Measurements from ENCODE around the gene RELA.
"Not testable (repeated sequence)": the region's sequence is repeated elsewhere in the genome, so short reads cannot be mapped to it uniquely, and the experiment has no call there.

RELA gene

DNA sequence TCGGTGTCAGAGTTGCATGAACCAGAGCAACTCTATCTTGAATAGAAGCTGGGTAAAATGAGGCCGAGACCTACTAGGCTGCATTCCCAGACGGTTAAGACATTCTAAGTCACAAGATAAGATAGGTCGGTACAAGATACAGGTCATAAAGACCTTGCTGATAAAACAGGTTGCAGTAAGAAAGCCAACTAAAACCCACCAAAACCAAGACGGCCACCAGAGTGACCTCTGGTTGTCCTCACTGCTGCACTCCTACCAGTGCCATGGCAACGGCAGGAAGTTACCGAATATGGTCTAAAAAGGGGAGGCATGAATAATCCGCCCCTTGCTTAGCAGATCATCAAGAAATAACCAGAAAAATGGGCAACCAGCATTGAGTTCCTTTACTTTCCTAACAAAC lies 46.9 kb upstream of the RELA start:
- Histone ChIP-seq H2BK120ac (ENCODE audit: low read depth, low read length) (no peak overlapping the region), H2BK15ac (ENCODE audit: low read depth, poor library complexity, severe bottlenecking) (no peak overlapping the region), H3K4ac (ENCODE audit: low read depth in 1 of 2, low read length in 2 of 2) (no peak overlapping the region), H3K4me2 (ENCODE audit: low read length, poor library complexity, severe bottlenecking) (no peak overlapping the region), H4K91ac (ENCODE audit: low read length) (no peak overlapping the region), H3K27me3 (ENCODE audit: control insufficient read depth in 1 of 2, insufficient read depth in 1 of 2, low read length in 2 of 2) (no peaks in the 10 kb centered on the region), H3K18ac (ENCODE audit: low read depth in 1 of 2, low read length in 2 of 2) (no peak overlapping the region), H3K9me3 (ENCODE audit: control insufficient read depth, low read length) (no peaks in the 10 kb centered on the region), H3K23ac (ENCODE audit: low read length in 2 of 2) (no peak overlapping the region), H3K36me3 (ENCODE audit: control insufficient read depth in 1 of 2, insufficient read depth in 2 of 2, low read depth in 1 of 2, low read length in 2 of 2) (peaks cover 19 to 20% of the 10 kb centered on the region in 2 experiments), H2AK5ac (ENCODE audit: low read length, severe bottlenecking) (no peak overlapping the region), H3K14ac (ENCODE audit: low read length in 2 of 2) (no peak overlapping the region), H2BK12ac (ENCODE audit: low read length in 2 of 2) (no peak overlapping the region), H3K79me1 (replicated peaks; ENCODE audit: low read length, poor library complexity, severe bottlenecking) (peaks cover 18% of the 10 kb centered on the region), H3K4me3 (ENCODE audit: insufficient read depth in 1 of 2, low read depth in 1 of 2, low read length in 2 of 2) (no peak overlapping the region), H3K9ac (ENCODE audit: low read length) (no peak overlapping the region), H2AFZ (ENCODE audit: low read depth, low read length) (no peak overlapping the region), H3K4me1 (ENCODE audit: control insufficient read depth, insufficient read depth, low read depth, low read length) (peaks cover 15% of the 10 kb centered on the region), H4K8ac (ENCODE audit: low read length) (no peak overlapping the region), H3K27ac (ENCODE audit: low read length, poor library complexity, severe bottlenecking) (no peak overlapping the region), H2BK5ac (ENCODE audit: low read depth, low read length, poor library complexity, severe bottlenecking) (no peak overlapping the region)
- 91% methylated on average over 8 of the region's 8 CpGs for WGBS
- DNase-seq = no peak

- Histone ChIP-seq H2AK5ac (ENCODE audit: low read length, severe bottlenecking) (no peak overlapping the region), H3K27ac (ENCODE audit: low read length, poor library complexity, severe bottlenecking) (no peak overlapping the region), H3K18ac (ENCODE audit: low read depth in 1 of 2, low read length in 2 of 2) (no peak overlapping the region), H3K27me3 (ENCODE audit: control insufficient read depth in 1 of 2, insufficient read depth in 1 of 2, low read length in 2 of 2) (no peaks in the 10 kb centered on the region), H3K4me1 (ENCODE audit: control insufficient read depth, insufficient read depth, low read depth, low read length) (peaks cover 11% of the 10 kb centered on the region), H3K9ac (ENCODE audit: low read length) (no peak overlapping the region), H2AFZ (ENCODE audit: low read depth, low read length) (no peak overlapping the region), H2BK15ac (ENCODE audit: low read depth, poor library complexity, severe bottlenecking) (no peak overlapping the region), H3K23ac (ENCODE audit: low read length in 2 of 2) (no peak overlapping the region), H3K4me3 (ENCODE audit: insufficient read depth in 1 of 2, low read depth in 1 of 2, low read length in 2 of 2) (no peak overlapping the region), H3K9me3 (ENCODE audit: control insufficient read depth, low read length) (no peaks in the 10 kb centered on the region), H3K4me2 (ENCODE audit: low read length, poor library complexity, severe bottlenecking) (no peak overlapping the region), H2BK5ac (ENCODE audit: low read depth, low read length, poor library complexity, severe bottlenecking) (no peak overlapping the region), H3K36me3 (ENCODE audit: control insufficient read depth in 1 of 2, insufficient read depth in 2 of 2, low read depth in 1 of 2, low read length in 2 of 2) (peaks cover 7% of the 10 kb centered on the region in 2 experiments), H2BK120ac (ENCODE audit: low read depth, low read length) (no peak overlapping the region), H4K8ac (ENCODE audit: low read length) (no peak overlapping the region), H3K79me1 (replicated peaks; ENCODE audit: low read length, poor library complexity, severe bottlenecking) (peaks cover 8% of the 10 kb centered on the region), H2BK12ac (ENCODE audit: low read length in 2 of 2) (no peak overlapping the region), H4K91ac (ENCODE audit: low read length) (no peak overlapping the region), H3K4ac (ENCODE audit: low read depth in 1 of 2, low read length in 2 of 2) (no peak overlapping the region), H3K14ac (ENCODE audit: low read length in 2 of 2) (no peak overlapping the region)
- 79% methylated on average over 5 of the region's 5 CpGs for WGBS
- no peak for DNase-seq
Observed at GRCh38 chr11:65708451-65708850, 45.7 kb upstream of the RELA start.

DNA sequence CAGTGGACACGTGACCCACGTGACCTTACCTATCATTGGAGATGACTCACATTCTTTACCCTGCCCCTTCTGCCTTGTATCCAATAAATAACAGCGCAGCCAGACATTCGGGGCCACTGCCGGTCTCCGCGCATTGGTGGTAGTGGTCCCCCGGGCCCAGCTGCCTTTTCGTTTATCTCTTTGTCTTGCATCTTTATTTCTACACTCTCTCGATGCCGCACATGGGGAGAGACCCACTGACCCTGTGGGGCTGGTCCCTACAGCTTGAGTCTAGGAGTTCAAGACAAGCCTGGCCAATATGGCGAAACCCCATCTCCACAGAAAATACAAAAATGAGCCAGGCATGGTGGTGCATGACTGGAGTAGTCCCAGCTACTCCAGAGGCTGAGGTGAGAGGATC lies 44.3 kb upstream of the RELA start:
- H3K14ac ChIP-seq (ENCODE audit: low read length in 2 of 2); H3K4me1 ChIP-seq (ENCODE audit: control insufficient read depth, insufficient read depth, low read depth, low read length); H3K9me3 ChIP-seq (ENCODE audit: control insufficient read depth, low read length); H3K27ac ChIP-seq (ENCODE audit: low read length, poor library complexity, severe bottlenecking); H3K79me1 ChIP-seq (replicated peaks; ENCODE audit: low read length, poor library complexity, severe bottlenecking); DNase-seq; H3K36me3 ChIP-seq (ENCODE audit: control insufficient read depth in 1 of 2, insufficient read depth in 2 of 2, low read depth in 1 of 2, low read length in 2 of 2); H2BK5ac ChIP-seq (ENCODE audit: low read depth, low read length, poor library complexity, severe bottlenecking); H2BK120ac ChIP-seq (ENCODE audit: low read depth, low read length); H2BK15ac ChIP-seq (ENCODE audit: low read depth, poor library complexity, severe bottlenecking); H3K4me2 ChIP-seq (ENCODE audit: low read length, poor library complexity, severe bottlenecking); H4K91ac ChIP-seq (ENCODE audit: low read length); H3K23ac ChIP-seq (ENCODE audit: low read length in 2 of 2); H3K4me3 ChIP-seq (ENCODE audit: insufficient read depth in 1 of 2, low read depth in 1 of 2, low read length in 2 of 2); H2BK12ac ChIP-seq (ENCODE audit: low read length in 2 of 2); H4K8ac ChIP-seq (ENCODE audit: low read length); H3K18ac ChIP-seq (ENCODE audit: low read depth in 1 of 2, low read length in 2 of 2); H2AFZ ChIP-seq (ENCODE audit: low read depth, low read length); H2AK5ac ChIP-seq (ENCODE audit: low read length, severe bottlenecking); H3K27me3 ChIP-seq (ENCODE audit: control insufficient read depth in 1 of 2, insufficient read depth in 1 of 2, low read length in 2 of 2); H3K4ac ChIP-seq (ENCODE audit: low read depth in 1 of 2, low read length in 2 of 2); H3K9ac ChIP-seq (ENCODE audit: low read length): not testable (repeated sequence)
- 89% methylated on average over 11 of the region's 12 CpGs for WGBS

DNA sequence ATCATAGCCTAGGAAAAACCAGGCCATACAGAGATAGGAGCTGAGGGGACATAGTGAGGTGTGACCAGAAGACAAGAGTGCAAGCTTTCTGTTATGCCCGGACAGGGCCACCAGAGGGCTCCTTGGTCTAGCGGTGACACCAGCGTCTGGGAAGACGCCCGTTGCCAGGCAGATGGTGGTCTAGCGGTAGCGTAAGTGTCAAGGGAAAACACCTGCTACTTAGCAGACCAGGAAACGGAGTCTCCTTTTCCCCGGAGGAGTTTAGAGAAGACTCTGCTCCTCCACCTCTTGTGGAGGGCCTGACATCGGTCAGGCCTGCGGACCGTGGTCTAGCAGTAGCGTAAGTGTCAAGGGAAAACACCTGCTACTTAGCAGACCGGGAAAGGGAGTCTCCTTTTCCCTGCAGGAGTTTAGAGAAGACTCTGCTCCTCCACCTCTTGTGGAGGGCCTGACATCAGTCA lies 43.6 kb upstream of the RELA start:
- not testable (repeated sequence) for H3K27me3 ChIP-seq (ENCODE audit: control insufficient read depth in 1 of 2, insufficient read depth in 1 of 2, low read length in 2 of 2); H2AK5ac ChIP-seq (ENCODE audit: low read length, severe bottlenecking); H3K4me1 ChIP-seq (ENCODE audit: control insufficient read depth, insufficient read depth, low read depth, low read length); H3K23ac ChIP-seq (ENCODE audit: low read length in 2 of 2); H3K9ac ChIP-seq (ENCODE audit: low read length); H3K9me3 ChIP-seq (ENCODE audit: control insufficient read depth, low read length); H4K8ac ChIP-seq (ENCODE audit: low read length); H3K18ac ChIP-seq (ENCODE audit: low read depth in 1 of 2, low read length in 2 of 2); H2BK12ac ChIP-seq (ENCODE audit: low read length in 2 of 2); H4K91ac ChIP-seq (ENCODE audit: low read length); H3K79me1 ChIP-seq (replicated peaks; ENCODE audit: low read length, poor library complexity, severe bottlenecking); H2BK5ac ChIP-seq (ENCODE audit: low read depth, low read length, poor library complexity, severe bottlenecking); H3K27ac ChIP-seq (ENCODE audit: low read length, poor library complexity, severe bottlenecking); H3K4ac ChIP-seq (ENCODE audit: low read depth in 1 of 2, low read length in 2 of 2); H2BK120ac ChIP-seq (ENCODE audit: low read depth, low read length); H3K14ac ChIP-seq (ENCODE audit: low read length in 2 of 2); H3K36me3 ChIP-seq (ENCODE audit: control insufficient read depth in 1 of 2, insufficient read depth in 2 of 2, low read depth in 1 of 2, low read length in 2 of 2); H2BK15ac ChIP-seq (ENCODE audit: low read depth, poor library complexity, severe bottlenecking); H3K4me3 ChIP-seq (ENCODE audit: insufficient read depth in 1 of 2, low read depth in 1 of 2, low read length in 2 of 2); H2AFZ ChIP-seq (ENCODE audit: low read depth, low read length)
- WGBS = 25% methylated on average over 14 of the region's 14 CpGs
- peak; percentile 70 for DNase-seq
- peak overlapping the region; percentile 61 for H3K4me2 ChIP-seq (ENCODE audit: low read length, poor library complexity, severe bottlenecking)
